ENCODE results near the gene ASXL1. TPM values are rescaled to one million over a fixed set of nuclear protein-coding genes. Genes with fewer than 3 reads are reported as not detected.
A peak's percentile ranks its signal among the peaks of the same experiment; 100 is the strongest.

Gene ASXL1
- total RNA-seq, 6 donors from 2014 or later, result 60.6 to 389 (median 88.5) TPM

GRCh38 chr20:32482143-32482441 lies 124.0 kb downstream of the ASXL1 start:
- Histone ChIP-seq H3K4me1 (peaks cover 37 to 74% (median 50%) of the 10 kb centered on the region in 4 donors), H3K4me3 (peak overlapping the region; percentile 74 to 96 (median 92)), H3K36me3 (no peaks in the 10 kb centered on the region), H3K9me3 (no peaks in the 10 kb centered on the region), H3K27ac (peak overlapping the region; percentile 79 to 94 (median 88)), H3K27me3 (no peaks in the 10 kb centered on the region)
- DNase-seq (no peak), ATAC-seq (ENCODE audit: low FRiP score in 2 of 2) (no peak)
- TF ChIP-seq POLR2AphosphoS5 (IDR thresholded peaks at IDR 0.05) (no peak), EP300 (IDR thresholded peaks at IDR 0.05) (no peak), POLR2A (IDR thresholded peaks at IDR 0.05) (no peak), CTCF (IDR thresholded peaks at IDR 0.05) (no peak)
- 15 to 19% methylated on average over 7 to 9 of the region's 9 CpGs for WGBS, 2 donors

- Histone ChIP-seq H3K9me3 (no peaks in the 10 kb centered on the region), H3K27me3 (no peaks in the 10 kb centered on the region), H3K36me3 (no peaks in the 10 kb centered on the region), H3K27ac (peak overlapping the region; percentile 79 to 94 (median 88)), H3K4me1 (peaks cover 32 to 69% (median 46%) of the 10 kb centered on the region in 4 donors), H3K4me3 (peak overlapping the region; percentile 74 to 96 (median 92))
- DNase-seq, result peak; percentile 69 to 92
- 4 to 10% methylated on average over 7 to 17 of the region's 82 CpGs for WGBS, 2 donors
- TF ChIP-seq POLR2AphosphoS5 (IDR thresholded peaks at IDR 0.05) (peak in 1 of 2 donors; percentile 33), POLR2A (IDR thresholded peaks at IDR 0.05) (peak in 1 of 4 donors; percentile 10), EP300 (IDR thresholded peaks at IDR 0.05) (no peak)
- ATAC-seq (ENCODE audit: low FRiP score in 2 of 2), result peak; percentile 24 to 71
Measured at GRCh38 chr20:32482442-32483261, 124.5 kb downstream of the ASXL1 start.

GRCh38 chr20:32483351-32484224 lies 125.5 kb downstream of the ASXL1 start:
- Histone ChIP-seq H3K4me1 (peaks cover 30 to 62% (median 42%) of the 10 kb centered on the region in 4 donors), H3K36me3 (no peaks in the 10 kb centered on the region), H3K4me3 (peak overlapping the region; percentile 85 to 96 (median 92)), H3K27ac (peak overlapping the region; percentile 79 to 94 (median 88)), H3K27me3 (no peaks in the 10 kb centered on the region), H3K9me3 (no peaks in the 10 kb centered on the region)
- ATAC-seq (ENCODE audit: low FRiP score in 2 of 2) (peak; percentile 56 to 62), DNase-seq (peak; percentile 84 to 95)
- TF ChIP-seq EP300 (IDR thresholded peaks at IDR 0.05) (no peak), CTCF (IDR thresholded peaks at IDR 0.05) (peak in 1 of 6 experiments; percentile 13), POLR2AphosphoS5 (IDR thresholded peaks at IDR 0.05) (peak in 1 of 2 donors; percentile 50), POLR2A (IDR thresholded peaks at IDR 0.05) (peak in 1 of 4 donors; percentile 52)
- 0% methylated on average over 31 to 37 of the region's 79 CpGs for WGBS, 2 donors

- Histone ChIP-seq H3K36me3 (no peaks in the 10 kb centered on the region), H3K27me3 (no peaks in the 10 kb centered on the region), H3K27ac (peak overlapping the region; percentile 79 to 94 (median 87)), H3K4me1 (peaks cover 29 to 54% (median 42%) of the 10 kb centered on the region in 4 donors), H3K4me3 (peak overlapping the region; percentile 85 to 96 (median 92)), H3K9me3 (no peaks in the 10 kb centered on the region)
- TF ChIP-seq EP300 (IDR thresholded peaks at IDR 0.05) (no peak), POLR2AphosphoS5 (IDR thresholded peaks at IDR 0.05) (no peak), CTCF (IDR thresholded peaks at IDR 0.05) (no peak), POLR2A (IDR thresholded peaks at IDR 0.05) (no peak)
- ATAC-seq (ENCODE audit: low FRiP score in 2 of 2) (peak; percentile 24 to 62), DNase-seq (peak in 1 of 2 donors; percentile 90)
- 1 to 3% methylated on average over 15 to 25 of the region's 74 CpGs for WGBS, 2 donors
Measured at GRCh38 chr20:32484225-32484957, 126.3 kb downstream of the ASXL1 start.
